ENCODE measurements around the gene COL6A1.

COL6A1 gene

GRCh38 chr21:45985471-45986315, 4.1 kb downstream of the COL6A1 start:
- TF ChIP-seq EZH2 (IDR thresholded peaks at IDR 0.05; ENCODE audit: borderline replicate concordance, low read depth, low read length, severe bottlenecking) (no peak), CTCF (IDR thresholded peaks at IDR 0.05; ENCODE audit: borderline replicate concordance, extremely low read depth, low read length, poor library complexity, severe bottlenecking) (no peak)
- Histone ChIP-seq H4K20me1 (ENCODE audit: insufficient read depth, low read length) (no peaks in the 10 kb centered on the region), H3K4me2 (ENCODE audit: insufficient read depth, low read length) (no peak overlapping the region), H3K79me2 (ENCODE audit: insufficient read depth, low read length) (no peaks in the 10 kb centered on the region), H3K4me3 (ENCODE audit: low read depth in 1 of 2, low read length in 2 of 2) (no peak overlapping the region), H3K27me3 (ENCODE audit: insufficient read depth, low read length, poor library complexity) (no peaks in the 10 kb centered on the region), H3K4me1 (ENCODE audit: insufficient read depth, low read length) (peaks cover 11% of the 10 kb centered on the region), H3K36me3 (ENCODE audit: insufficient read depth, low read length) (no peaks in the 10 kb centered on the region), H3K27ac (ENCODE audit: low read length) (no peak overlapping the region), H2AFZ (ENCODE audit: low read depth, low read length) (no peak overlapping the region), H3K9ac (ENCODE audit: low read depth, low read length) (no peak overlapping the region), H3K9me3 (ENCODE audit: insufficient read depth, low read length, severe bottlenecking) (no peaks in the 10 kb centered on the region)
- ATAC-seq (ENCODE audit: insufficient read depth, low read depth) (no peak), DNase-seq (no peak)

GRCh38 chr21:45986316-45987051, 4.9 kb downstream of the COL6A1 start:
- Histone ChIP-seq H3K27ac (ENCODE audit: low read length) (no peak overlapping the region), H3K79me2 (ENCODE audit: insufficient read depth, low read length) (no peaks in the 10 kb centered on the region), H3K4me1 (ENCODE audit: insufficient read depth, low read length) (peaks cover 5% of the 10 kb centered on the region), H3K9me3 (ENCODE audit: insufficient read depth, low read length, severe bottlenecking) (no peaks in the 10 kb centered on the region), H3K9ac (ENCODE audit: low read depth, low read length) (no peak overlapping the region), H4K20me1 (ENCODE audit: insufficient read depth, low read length) (no peaks in the 10 kb centered on the region), H3K4me3 (ENCODE audit: low read depth in 1 of 2, low read length in 2 of 2) (no peak overlapping the region), H3K4me2 (ENCODE audit: insufficient read depth, low read length) (no peak overlapping the region), H3K27me3 (ENCODE audit: insufficient read depth, low read length, poor library complexity) (no peaks in the 10 kb centered on the region), H3K36me3 (ENCODE audit: insufficient read depth, low read length) (no peaks in the 10 kb centered on the region), H2AFZ (ENCODE audit: low read depth, low read length) (no peak overlapping the region)
- TF ChIP-seq CTCF (IDR thresholded peaks at IDR 0.05; ENCODE audit: borderline replicate concordance, extremely low read depth, low read length, poor library complexity, severe bottlenecking) (no peak), EZH2 (IDR thresholded peaks at IDR 0.05; ENCODE audit: borderline replicate concordance, low read depth, low read length, severe bottlenecking) (no peak)
- DNase-seq (no peak), ATAC-seq (ENCODE audit: insufficient read depth, low read depth) (no peak)

GRCh38 chr21:45987121-45987711, 5.6 kb downstream of the COL6A1 start:
- H3K4me1 ChIP-seq (ENCODE audit: insufficient read depth, low read length) = no peaks in the 10 kb centered on the region
- H3K79me2 ChIP-seq (ENCODE audit: insufficient read depth, low read length) = no peaks in the 10 kb centered on the region
- DNase-seq (no peak), ATAC-seq (ENCODE audit: insufficient read depth, low read depth) (no peak)
- H3K4me2 ChIP-seq (ENCODE audit: insufficient read depth, low read length) = no peak overlapping the region
- no peak for TF ChIP-seq CTCF (IDR thresholded peaks at IDR 0.05; ENCODE audit: borderline replicate concordance, extremely low read depth, low read length, poor library complexity, severe bottlenecking)
- no peak for TF ChIP-seq EZH2 (IDR thresholded peaks at IDR 0.05; ENCODE audit: borderline replicate concordance, low read depth, low read length, severe bottlenecking)
- H3K27ac ChIP-seq (ENCODE audit: low read length) = no peak overlapping the region
- H3K27me3 ChIP-seq (ENCODE audit: insufficient read depth, low read length, poor library complexity) = no peaks in the 10 kb centered on the region
- H3K36me3 ChIP-seq (ENCODE audit: insufficient read depth, low read length) = no peaks in the 10 kb centered on the region
- no peaks in the 10 kb centered on the region for H3K9me3 ChIP-seq (ENCODE audit: insufficient read depth, low read length, severe bottlenecking)
- no peak overlapping the region for H3K4me3 ChIP-seq (ENCODE audit: low read depth in 1 of 2, low read length in 2 of 2)
- H3K9ac ChIP-seq (ENCODE audit: low read depth, low read length) = no peak overlapping the region
- H2AFZ ChIP-seq (ENCODE audit: low read depth, low read length) = no peak overlapping the region
- H4K20me1 ChIP-seq (ENCODE audit: insufficient read depth, low read length) = no peaks in the 10 kb centered on the region
